ENCODE data around the gene ASL.

The ASL gene

DNA sequence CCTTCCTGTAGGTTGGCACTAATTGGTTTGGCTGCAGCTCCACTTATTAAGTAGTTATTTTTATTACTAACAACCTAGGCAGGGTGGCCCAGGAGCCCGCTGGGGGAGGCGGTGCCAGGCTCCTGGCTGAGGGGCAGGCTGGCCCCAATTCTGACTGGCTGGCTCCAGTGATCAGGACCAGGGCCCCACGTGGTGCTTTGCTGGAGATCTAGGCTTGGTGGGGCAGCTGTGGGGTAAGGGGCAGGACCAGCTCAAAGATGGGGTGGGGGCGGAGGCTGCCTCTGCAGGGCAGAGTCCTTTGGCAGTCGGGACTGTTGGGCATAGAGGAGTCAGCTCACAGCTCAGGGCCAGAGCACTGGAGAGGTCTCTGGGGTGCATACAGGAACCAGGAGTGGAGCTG, 2.4 kb downstream of the ASL start:
- DNase-seq (ENCODE audit: low spot score) = no peak
- in situ Hi-C loops (cut with MboI; ENCODE audit: low sequenced_read_pairs, unreplicated experiment) = no loop called here
- no peak for TF ChIP-seq CTCF (IDR thresholded peaks at IDR 0.05; ENCODE audit: borderline replicate concordance, control extremely low read depth, extremely low read depth, insufficient read depth, missing control alignments)

DNA sequence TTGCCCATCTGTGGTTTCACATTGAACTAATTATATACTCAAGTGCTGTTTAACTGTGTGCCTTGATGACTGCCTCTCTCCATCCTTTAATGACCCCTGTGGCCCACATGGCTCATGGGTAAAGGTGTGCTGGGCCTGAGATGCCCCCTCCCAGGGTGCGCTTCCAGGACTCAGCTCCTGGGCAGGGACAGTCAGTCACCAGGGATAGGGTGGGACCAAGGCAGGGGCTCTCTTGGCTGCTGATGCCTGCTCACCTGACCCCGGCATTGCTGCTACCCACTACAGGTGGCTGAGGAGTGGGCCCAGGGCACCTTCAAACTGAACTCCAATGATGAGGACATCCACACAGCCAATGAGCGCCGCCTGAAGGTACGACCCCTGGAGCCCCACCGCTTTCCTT, 6.5 kb downstream of the ASL start:
- TF ChIP-seq CTCF (IDR thresholded peaks at IDR 0.05; ENCODE audit: borderline replicate concordance, control extremely low read depth, extremely low read depth, insufficient read depth, missing control alignments) = no peak
- no peak for DNase-seq (ENCODE audit: low spot score)
- in situ Hi-C loops (cut with MboI; ENCODE audit: low sequenced_read_pairs, unreplicated experiment) = no loop called here

DNA sequence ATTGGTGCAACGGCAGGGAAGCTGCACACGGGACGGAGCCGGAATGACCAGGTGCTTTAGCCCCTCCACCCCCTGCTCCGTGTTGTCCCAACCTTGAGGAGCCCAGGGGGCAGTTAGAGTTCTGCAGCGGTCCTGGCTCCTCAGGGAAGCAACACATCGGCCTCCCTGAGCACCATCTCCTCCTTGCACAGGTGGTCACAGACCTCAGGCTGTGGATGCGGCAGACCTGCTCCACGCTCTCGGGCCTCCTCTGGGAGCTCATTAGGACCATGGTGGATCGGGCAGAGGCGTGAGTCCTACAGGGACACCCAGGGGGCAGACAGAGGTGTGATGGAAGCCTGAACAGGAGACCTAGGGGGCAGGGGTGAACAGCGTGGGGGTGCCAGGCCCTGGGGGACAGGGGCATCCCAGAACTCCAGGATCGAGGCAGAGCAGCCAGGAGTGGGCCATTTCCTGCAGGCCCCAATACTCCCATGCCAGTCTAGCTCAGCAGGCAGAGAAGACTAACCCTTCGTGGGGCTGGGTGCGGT, 7.3 kb downstream of the ASL start:
- in situ Hi-C loops (cut with MboI; ENCODE audit: low sequenced_read_pairs, unreplicated experiment) = no loop called here
- no peak for DNase-seq (ENCODE audit: low spot score)
- no peak for TF ChIP-seq CTCF (IDR thresholded peaks at IDR 0.05; ENCODE audit: borderline replicate concordance, control extremely low read depth, extremely low read depth, insufficient read depth, missing control alignments)

GRCh38 chr7:66083677-66084076, 8.1 kb downstream of the ASL start:
- no peak for TF ChIP-seq CTCF (IDR thresholded peaks at IDR 0.05; ENCODE audit: borderline replicate concordance, control extremely low read depth, extremely low read depth, insufficient read depth, missing control alignments)
- no peak for DNase-seq (ENCODE audit: low spot score)
- in situ Hi-C loops (cut with MboI; ENCODE audit: low sequenced_read_pairs, unreplicated experiment) = no loop called here

DNA sequence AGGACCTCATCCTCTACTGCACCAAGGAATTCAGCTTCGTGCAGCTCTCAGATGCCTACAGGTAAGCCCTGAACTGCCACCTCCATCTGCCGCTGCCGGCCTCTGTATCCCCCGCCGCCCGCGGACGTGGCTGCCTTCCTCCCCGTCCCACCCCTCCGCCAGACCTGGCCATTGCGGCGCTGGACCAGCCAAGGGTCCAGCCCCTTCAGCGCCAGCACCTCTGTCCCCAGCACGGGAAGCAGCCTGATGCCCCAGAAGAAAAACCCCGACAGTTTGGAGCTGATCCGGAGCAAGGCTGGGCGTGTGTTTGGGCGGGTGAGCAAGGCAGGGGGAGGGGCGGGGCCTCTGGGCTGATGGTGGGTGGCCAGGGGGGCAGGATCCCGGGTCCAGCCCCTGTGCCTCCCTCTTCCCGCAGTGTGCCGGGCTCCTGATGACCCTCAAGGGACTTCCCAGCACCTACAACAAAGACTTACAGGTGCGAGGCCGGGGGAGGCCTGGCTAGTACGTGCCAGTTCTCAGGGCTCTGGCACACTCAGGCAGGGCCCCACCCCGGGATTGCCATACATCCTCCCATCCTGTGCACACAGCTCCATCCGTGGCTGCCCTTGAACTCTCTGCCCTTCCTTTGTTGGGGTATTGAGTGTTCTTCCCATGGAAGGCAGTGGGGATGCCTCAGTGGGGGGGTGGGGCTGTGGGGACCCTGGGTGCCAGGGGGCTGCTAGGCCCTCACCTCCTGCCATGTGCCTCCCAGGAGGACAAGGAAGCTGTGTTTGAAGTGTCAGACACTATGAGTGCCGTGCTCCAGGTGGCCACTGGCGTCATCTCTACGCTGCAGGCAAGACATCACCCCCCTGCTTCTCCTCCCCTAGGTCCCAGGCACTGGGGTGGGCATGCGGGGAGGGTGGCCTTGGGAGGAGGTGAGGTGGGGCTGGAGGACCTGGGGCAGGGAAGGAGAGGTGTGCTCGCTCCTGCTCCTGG, 13.5 kb downstream of the ASL start:
- DNase-seq (ENCODE audit: low spot score) = no peak
- no peak for TF ChIP-seq CTCF (IDR thresholded peaks at IDR 0.05; ENCODE audit: borderline replicate concordance, control extremely low read depth, extremely low read depth, insufficient read depth, missing control alignments)
- in situ Hi-C loops (cut with MboI; ENCODE audit: low sequenced_read_pairs, unreplicated experiment) = no loop called here

GRCh38 chr7:66092654-66093053, 17.0 kb downstream of the ASL start:
- no peak for TF ChIP-seq CTCF (IDR thresholded peaks at IDR 0.05; ENCODE audit: borderline replicate concordance, control extremely low read depth, extremely low read depth, insufficient read depth, missing control alignments)
- no peak for DNase-seq (ENCODE audit: low spot score)
- in situ Hi-C loops (cut with MboI; ENCODE audit: low sequenced_read_pairs, unreplicated experiment) = no loop called here

Measured in GM13976 (cell line).